ENCODE results near the gene ARHGEF12. TPM values are rescaled to one million over a fixed set of nuclear protein-coding genes. Genes with fewer than 3 reads are reported as not detected.

Gene ARHGEF12
- total RNA-seq, 1 donor from 2014 or later: 121 TPM

- peak; percentile 92 for ATAC-seq
- peaks cover 4% of the 10 kb centered on the region for H3K27me3 ChIP-seq (ENCODE audit: low read depth)
- peaks cover 21% of the 10 kb centered on the region for H3K4me1 ChIP-seq
- no peaks in the 10 kb centered on the region for H3K9me3 ChIP-seq
- DNase-seq: peak; percentile 91
- H3K36me3 ChIP-seq: no peaks in the 10 kb centered on the region
- H3K4me3 ChIP-seq: peak overlapping the region; percentile 14
- TF ChIP-seq, protein P1, sequence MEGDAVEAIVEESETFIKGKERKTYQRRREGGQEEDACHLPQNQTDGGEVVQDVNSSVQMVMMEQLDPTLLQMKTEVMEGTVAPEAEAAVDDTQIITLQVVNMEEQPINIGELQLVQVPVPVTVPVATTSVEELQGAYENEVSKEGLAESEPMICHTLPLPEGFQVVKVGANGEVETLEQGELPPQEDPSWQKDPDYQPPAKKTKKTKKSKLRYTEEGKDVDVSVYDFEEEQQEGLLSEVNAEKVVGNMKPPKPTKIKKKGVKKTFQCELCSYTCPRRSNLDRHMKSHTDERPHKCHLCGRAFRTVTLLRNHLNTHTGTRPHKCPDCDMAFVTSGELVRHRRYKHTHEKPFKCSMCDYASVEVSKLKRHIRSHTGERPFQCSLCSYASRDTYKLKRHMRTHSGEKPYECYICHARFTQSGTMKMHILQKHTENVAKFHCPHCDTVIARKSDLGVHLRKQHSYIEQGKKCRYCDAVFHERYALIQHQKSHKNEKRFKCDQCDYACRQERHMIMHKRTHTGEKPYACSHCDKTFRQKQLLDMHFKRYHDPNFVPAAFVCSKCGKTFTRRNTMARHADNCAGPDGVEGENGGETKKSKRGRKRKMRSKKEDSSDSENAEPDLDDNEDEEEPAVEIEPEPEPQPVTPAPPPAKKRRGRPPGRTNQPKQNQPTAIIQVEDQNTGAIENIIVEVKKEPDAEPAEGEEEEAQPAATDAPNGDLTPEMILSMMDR (IDR thresholded peaks at IDR 0.05): no peak
- intact Hi-C loops (cut with DNase I): loop anchor here (10.0 kb wide), 1 partner anchor 57 kb away; the partner anchor contains the start of gene POU2F3
- H3K27ac ChIP-seq: peak overlapping the region; percentile 46
Observed at GRCh38 chr11:120302001-120302805, 34.0 kb upstream of the ARHGEF12 start.

GRCh38 chr11:120303004-120303637, 33.1 kb upstream of the ARHGEF12 start:
- Histone ChIP-seq H3K36me3 (no peaks in the 10 kb centered on the region), H3K27ac (peak overlapping the region; percentile 46), H3K9me3 (no peaks in the 10 kb centered on the region), H3K27me3 (ENCODE audit: low read depth) (peaks cover 6% of the 10 kb centered on the region), H3K4me3 (no peak overlapping the region), H3K4me1 (peaks cover 21% of the 10 kb centered on the region)
- ATAC-seq (peak; percentile 64 to 70), DNase-seq (no peak)
- TF ChIP-seq, protein P1 (IDR thresholded peaks at IDR 0.05): peak; percentile 90
- intact Hi-C loops (cut with DNase I): loop anchor here (10.0 kb wide), 1 partner anchor 58 kb away; the partner anchor contains the start of gene POU2F3

- no peak for ATAC-seq
- TF ChIP-seq, protein P1 (IDR thresholded peaks at IDR 0.05): no peak
- intact Hi-C loops (cut with DNase I): loop anchor here (10.0 kb wide), 1 partner anchor 60 kb away; the partner anchor contains the start of gene POU2F3
Observed at GRCh38 chr11:120304526-120304925, 31.7 kb upstream of the ARHGEF12 start.

GRCh38 chr11:120305286-120305685, 30.9 kb upstream of the ARHGEF12 start:
- H3K4me1 ChIP-seq: peaks cover 20% of the 10 kb centered on the region
- TF ChIP-seq, protein P1 (IDR thresholded peaks at IDR 0.05): no peak
- DNase-seq (no peak), ATAC-seq (no peak)
- H3K27me3 ChIP-seq (ENCODE audit: low read depth): peaks cover 5% of the 10 kb centered on the region
- H3K9me3 ChIP-seq: no peaks in the 10 kb centered on the region
- H3K36me3 ChIP-seq: no peaks in the 10 kb centered on the region
- intact Hi-C loops (cut with DNase I): loop anchor here (10.0 kb wide), 1 partner anchor 60 kb away; the partner anchor contains the start of gene POU2F3
- H3K27ac ChIP-seq: no peak overlapping the region
- H3K4me3 ChIP-seq: no peak overlapping the region

More at GRCh38 chr11:120304526-120304925, 31.7 kb upstream of the ARHGEF12 start:
- no peaks in the 10 kb centered on the region for H3K9me3 ChIP-seq
- peaks cover 21% of the 10 kb centered on the region for H3K4me1 ChIP-seq
- no peak overlapping the region for H3K4me3 ChIP-seq
- H3K27me3 ChIP-seq (ENCODE audit: low read depth): peaks cover 5% of the 10 kb centered on the region
- H3K27ac ChIP-seq: no peak overlapping the region
- H3K36me3 ChIP-seq: no peaks in the 10 kb centered on the region
- DNase-seq: no peak

- intact Hi-C loops (cut with DNase I): loop anchor here (10.0 kb wide), 1 partner anchor 62 kb away; the partner anchor contains the start of gene POU2F3
- no peak overlapping the region for H3K27ac ChIP-seq
- H3K4me1 ChIP-seq: peaks cover 10% of the 10 kb centered on the region
- peaks cover 5% of the 10 kb centered on the region for H3K27me3 ChIP-seq (ENCODE audit: low read depth)
- ATAC-seq: no peak
- H3K4me3 ChIP-seq: no peak overlapping the region
- H3K9me3 ChIP-seq: no peaks in the 10 kb centered on the region
- DNase-seq: no peak
- TF ChIP-seq, protein P1 (IDR thresholded peaks at IDR 0.05): no peak
- no peaks in the 10 kb centered on the region for H3K36me3 ChIP-seq
Observed at GRCh38 chr11:120306519-120307242, 29.5 kb upstream of the ARHGEF12 start.

All from lower lobe of right lung (tissue), 2 donors.